Right ventricle myocardium inferior (tissue), 1 donor: ENCODE data around the gene SIRPB1. TPM values are rescaled to one million over a fixed set of nuclear protein-coding genes. Genes with fewer than 3 reads are reported as not detected.
"Not testable (repeated sequence)": the region's sequence is repeated elsewhere in the genome, so short reads cannot be mapped to it uniquely, and the experiment has no call there.

Source experiments
- ATAC-seq: fragments of 200-7000 bp; cut with Tn5 transposase; one replicate; pipeline ENCODE4 v1.9.1; 2020; ENCODE audit warnings: mild to moderate bottlenecking, moderate library complexity
- DNase-seq: peaks from one replicate; pipeline ENCODE4 v3.0.0; 2021; ENCODE audit errors: missing footprints
- intact Hi-C: fragments of 100-400 bp; cut with DNase I; formaldehyde crosslinking; loops from one replicate; pipeline ENCODE4 v1.11.0; 2022
- total RNA-seq: library from RNA; stranded (reverse); fragmentation: NEBNext Ultra II Directional; extraction: Animal tissue kit (Norgen Biotek cat#: 25700); gene quantifications from one replicate; pipeline ENCODE4 v1.2.1, GENCODE V29; 2021
- donor health status: DM: no; HTN: yes; CAD: no; lungs with severe emphysema.

SIRPB1 gene
- total RNA-seq, 1 donor from 2014 or later: 0.68 TPM

DNA sequence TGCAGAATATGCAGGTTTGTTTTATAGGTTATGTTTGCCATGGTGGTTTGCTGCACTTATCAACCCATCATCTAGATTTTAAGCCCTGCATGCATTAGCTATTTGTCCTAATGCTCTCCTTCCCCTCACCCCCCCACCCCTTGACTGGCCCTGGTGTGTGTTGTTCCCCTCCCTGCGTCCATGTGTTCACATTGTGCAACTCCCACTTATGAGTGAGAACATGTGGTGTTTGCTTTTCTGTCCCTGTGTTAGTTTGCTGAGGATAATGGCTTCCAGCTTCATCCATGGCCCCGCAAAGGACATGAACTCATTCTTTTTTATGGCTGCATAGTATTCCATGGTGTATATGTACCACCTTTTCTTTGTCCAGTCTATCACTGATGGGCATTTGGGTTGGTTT, 18.8 kb upstream of the SIRPB1 start:
- ATAC-seq, intact Hi-C loops: not testable (repeated sequence)

DNA sequence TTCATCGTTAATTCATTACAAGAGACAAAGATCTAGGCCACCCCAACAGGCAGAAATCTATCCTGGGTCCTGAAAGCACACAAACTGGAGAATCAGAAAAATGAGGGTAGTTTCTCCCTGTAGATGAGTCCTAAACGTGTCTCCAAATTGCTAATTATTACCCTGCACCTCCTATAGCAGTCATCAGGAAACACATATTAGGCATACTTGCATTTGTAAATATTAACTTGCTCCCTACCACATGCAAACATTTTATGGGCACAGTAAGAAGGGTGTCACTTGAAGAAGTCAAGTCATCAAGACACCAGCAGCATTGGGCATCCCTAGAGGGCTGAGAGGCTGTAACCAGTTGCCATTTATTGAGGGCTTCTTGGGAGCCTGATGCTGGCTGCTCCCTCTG, 17.9 kb upstream of the SIRPB1 start:
- intact Hi-C loops: no loop called here

More for the DNA sequence above, 18.8 kb upstream of the SIRPB1 start:
- not testable (repeated sequence) for DNase-seq

GRCh38 chr20:1637226-1637625, 17.4 kb upstream of the SIRPB1 start:
- intact Hi-C loops: no loop called here
- DNase-seq (no peak), ATAC-seq (no peak)

More for the DNA sequence above, 17.9 kb upstream of the SIRPB1 start:
- DNase-seq (no peak), ATAC-seq (no peak)

DNA sequence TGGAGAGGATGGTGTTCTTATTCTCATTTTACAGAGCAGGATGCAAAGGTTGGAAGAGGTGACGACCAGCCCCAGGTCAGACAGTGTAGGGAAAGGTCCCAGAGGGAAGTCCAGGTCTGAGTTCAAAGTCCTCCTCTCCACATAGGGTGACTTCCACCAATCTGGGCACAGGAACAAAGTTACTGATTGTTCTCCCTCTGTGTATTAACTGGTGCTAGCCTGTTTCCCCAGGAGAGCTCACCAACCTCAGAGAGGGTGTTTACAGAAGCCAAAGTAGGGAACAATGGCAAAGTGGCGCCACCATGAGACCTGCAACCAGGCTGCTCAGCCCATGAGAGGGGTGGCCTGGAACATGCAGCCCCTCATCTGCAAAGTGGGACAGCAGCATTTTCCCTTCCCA, 16.8 kb upstream of the SIRPB1 start:
- intact Hi-C loops: no loop called here

DNA sequence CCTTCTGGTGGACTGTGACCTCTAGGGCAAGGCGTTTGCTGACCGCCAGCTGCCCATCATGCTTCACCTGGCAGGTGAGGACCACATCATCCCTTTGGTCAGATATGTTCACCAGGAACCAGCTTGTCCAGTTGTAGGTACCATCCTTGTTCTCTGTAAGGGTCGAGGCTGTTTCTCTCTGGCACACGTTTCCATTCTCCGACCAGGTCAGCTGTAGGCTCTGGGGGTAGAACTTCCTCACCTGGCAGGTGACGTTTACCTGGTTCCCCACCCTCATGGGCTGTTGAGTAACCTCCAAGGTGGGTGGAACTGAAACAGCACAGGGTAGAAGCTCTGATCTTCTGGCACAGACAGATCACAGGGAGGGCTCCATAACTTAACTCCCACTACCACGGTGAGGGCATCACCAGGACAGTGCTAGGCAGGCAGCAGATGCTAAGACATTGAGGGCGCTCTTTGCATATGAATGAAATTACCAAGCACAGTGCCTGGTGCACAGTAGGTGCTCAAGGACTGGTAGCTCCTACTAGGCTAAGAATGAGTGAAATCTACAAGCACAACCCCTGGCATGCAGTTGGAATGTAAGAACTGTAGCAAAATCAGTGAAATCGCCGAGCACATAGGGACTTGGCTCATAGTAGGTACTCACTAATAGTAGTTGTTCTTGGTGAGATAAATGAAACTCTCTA, 15.6 kb upstream of the SIRPB1 start:
- DNase-seq: no peak
- intact Hi-C loops: no loop called here
- ATAC-seq: no peak

More for the DNA sequence above, 16.8 kb upstream of the SIRPB1 start:
- no peak for DNase-seq
- ATAC-seq: no peak

- ATAC-seq: no peak
- intact Hi-C loops: no loop called here
Measured at GRCh38 chr20:1633535-1633934, 13.7 kb upstream of the SIRPB1 start.

DNA sequence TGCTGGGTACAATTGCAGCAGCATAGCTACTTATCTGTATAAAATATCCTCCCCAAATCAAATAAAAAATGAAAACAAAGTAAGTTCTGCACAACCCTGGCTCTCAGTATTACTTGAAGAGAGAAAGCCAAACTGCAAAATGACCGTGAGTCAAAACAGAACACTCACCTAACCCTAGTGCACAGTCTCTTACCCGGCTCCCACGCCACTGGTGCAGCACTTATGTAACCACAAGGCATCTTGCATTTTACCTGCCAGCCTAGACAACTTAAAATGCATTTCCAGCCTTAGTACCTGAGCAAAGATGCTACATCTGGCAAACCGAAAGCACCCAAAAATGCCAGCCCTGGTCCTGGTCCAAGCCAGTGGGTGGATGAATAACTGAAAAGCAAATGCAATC, 12.4 kb upstream of the SIRPB1 start:
- ATAC-seq: no peak
- intact Hi-C loops: no loop called here

More at GRCh38 chr20:1633535-1633934, 13.7 kb upstream of the SIRPB1 start:
- DNase-seq: no peak

DNA sequence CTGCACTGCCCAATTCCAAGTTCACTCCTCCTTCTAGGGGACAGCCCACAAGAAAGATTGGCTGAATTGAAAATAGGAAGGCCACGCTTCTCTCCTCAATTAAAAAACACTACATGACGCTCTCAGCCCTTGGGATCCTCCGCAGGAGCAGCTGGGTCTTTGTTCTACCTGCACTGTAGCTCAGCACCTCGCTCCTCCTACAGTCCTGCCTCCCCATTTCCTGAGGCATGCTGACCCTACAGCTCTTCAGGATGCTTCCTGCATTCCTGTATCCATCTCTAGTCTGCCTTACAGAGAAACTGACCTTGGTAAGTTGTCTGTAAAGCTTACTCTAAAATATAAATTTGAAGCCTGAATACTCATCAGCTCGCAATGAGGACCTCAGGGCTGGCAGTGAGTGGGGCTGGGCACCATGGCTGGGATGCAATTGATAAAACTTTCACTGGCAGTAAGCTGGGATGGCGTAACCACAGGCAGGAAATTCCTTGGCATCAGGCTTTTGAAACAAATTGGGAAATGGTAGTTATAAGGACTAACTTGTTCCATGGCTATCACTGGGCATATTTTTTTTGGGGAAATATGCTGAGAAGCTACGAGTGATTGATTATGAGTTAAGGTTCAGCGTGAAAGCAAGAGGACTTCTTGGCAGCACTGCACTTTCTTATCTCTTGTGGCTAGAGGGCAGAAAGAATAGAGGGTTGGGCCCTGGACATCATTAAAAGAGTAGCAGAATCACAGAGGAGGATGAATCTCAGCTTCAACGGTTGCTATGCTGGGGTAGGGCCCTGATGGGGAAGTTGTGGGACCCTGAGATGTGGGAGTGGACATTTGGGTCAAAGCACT, 11.7 kb upstream of the SIRPB1 start:
- no peak for ATAC-seq
- DNase-seq: no peak
- intact Hi-C loops: no loop called here

More for the DNA sequence above, 12.4 kb upstream of the SIRPB1 start:
- no peak for DNase-seq

GRCh38 chr20:1630186-1630585, 10.4 kb upstream of the SIRPB1 start:
- no peak for DNase-seq
- intact Hi-C loops: no loop called here
- no peak for ATAC-seq

GRCh38 chr20:1629321-1629720, 9.5 kb upstream of the SIRPB1 start:
- intact Hi-C loops: no loop called here
- no peak for ATAC-seq
- no peak for DNase-seq

DNA sequence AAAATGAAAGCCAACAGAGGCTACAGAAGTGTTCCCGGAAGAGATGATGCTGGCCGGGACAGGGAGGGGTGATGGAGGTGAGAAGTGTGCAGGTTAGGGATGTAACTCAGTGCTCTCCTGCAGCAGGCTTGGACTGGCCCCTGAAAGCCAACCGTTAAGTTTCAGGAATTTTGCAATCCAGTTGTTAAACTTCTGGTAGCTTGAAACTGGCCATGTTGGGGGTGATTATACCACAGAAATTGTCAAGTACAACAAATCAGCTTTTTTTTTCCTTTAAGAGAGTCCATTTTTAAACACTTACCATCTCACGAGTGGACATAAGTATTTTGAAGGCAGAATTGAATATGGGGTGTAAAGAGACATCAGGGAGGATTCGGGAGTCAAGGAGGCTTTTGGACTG, 8.8 kb upstream of the SIRPB1 start:
- intact Hi-C loops: no loop called here
- no peak for ATAC-seq
- DNase-seq: no peak

DNA sequence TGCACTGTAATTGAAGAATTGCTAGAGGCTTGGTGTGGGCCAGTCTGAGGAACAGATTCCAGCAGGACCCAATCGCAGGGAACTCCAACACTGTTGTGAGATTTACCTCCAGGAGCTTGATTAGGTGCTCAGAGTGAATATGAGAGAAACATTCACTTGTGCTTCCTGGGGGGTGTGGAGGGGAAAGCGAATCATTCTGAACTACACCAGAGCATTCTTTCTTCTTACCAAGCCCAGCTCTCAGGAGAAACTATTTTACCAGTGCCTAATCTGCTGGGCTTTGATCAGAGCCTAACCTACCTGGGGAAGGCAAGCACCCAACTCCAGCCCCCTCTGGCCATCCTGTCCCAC, 7.4 kb upstream of the SIRPB1 start:
- intact Hi-C loops: no loop called here
- no peak for ATAC-seq
- no peak for DNase-seq

- no peak for ATAC-seq
- no peak for DNase-seq
- intact Hi-C loops: no loop called here
Measured at GRCh38 chr20:1626528-1627199, 6.9 kb upstream of the SIRPB1 start.

GRCh38 chr20:1625083-1625690, 5.4 kb upstream of the SIRPB1 start:
- intact Hi-C loops: no loop called here
- ATAC-seq (no peak), DNase-seq (no peak)

GRCh38 chr20:1623501-1624205, 3.8 kb upstream of the SIRPB1 start:
- intact Hi-C loops: no loop called here
- DNase-seq (no peak), ATAC-seq (no peak)

DNA sequence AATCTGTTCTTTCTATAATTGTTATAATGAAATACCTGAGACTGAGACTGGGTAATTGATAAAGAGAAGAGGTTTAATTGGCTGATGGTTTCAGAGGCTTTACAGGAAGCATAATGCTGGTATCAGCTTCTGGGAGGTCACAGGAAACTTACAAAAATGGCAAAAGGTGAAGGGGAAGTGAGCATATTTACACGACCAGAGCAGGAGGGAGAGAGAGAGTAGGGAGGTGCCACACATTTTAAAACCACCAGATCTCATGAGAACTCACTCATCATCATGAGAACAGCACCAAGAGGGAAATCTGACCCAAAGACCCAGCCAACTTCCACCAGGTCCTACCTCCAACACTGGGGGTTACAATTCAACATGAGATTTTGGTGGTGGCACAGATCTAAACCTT, 2.6 kb upstream of the SIRPB1 start:
- intact Hi-C loops: no loop called here
- no peak for DNase-seq
- no peak for ATAC-seq

GRCh38 chr20:1621316-1621715, 1.5 kb upstream of the SIRPB1 start:
- DNase-seq (no peak), ATAC-seq (no peak)
- intact Hi-C loops: no loop called here

- DNase-seq: no peak
- peak; percentile 48 for ATAC-seq
- intact Hi-C loops: no loop called here
Measured at GRCh38 chr20:1618954-1619540, 762 bp downstream of the SIRPB1 start.
